Activated naive CD4-positive, alpha-beta T cell treated with Interleukin-2 at 50 U/mL for 16 hours (primary cell): ENCODE results near the gene USP30.
A peak's percentile ranks its signal among the peaks of the same experiment; 100 is the strongest.
"Not testable (repeated sequence)": the region's sequence is repeated elsewhere in the genome, so short reads cannot be mapped to it uniquely, and the experiment has no call there.

Source experiments
- DNase-seq: peaks from one replicate; pipeline ENCODE4 v3.0.0-alpha.2; 2020

USP30 gene, protein sequence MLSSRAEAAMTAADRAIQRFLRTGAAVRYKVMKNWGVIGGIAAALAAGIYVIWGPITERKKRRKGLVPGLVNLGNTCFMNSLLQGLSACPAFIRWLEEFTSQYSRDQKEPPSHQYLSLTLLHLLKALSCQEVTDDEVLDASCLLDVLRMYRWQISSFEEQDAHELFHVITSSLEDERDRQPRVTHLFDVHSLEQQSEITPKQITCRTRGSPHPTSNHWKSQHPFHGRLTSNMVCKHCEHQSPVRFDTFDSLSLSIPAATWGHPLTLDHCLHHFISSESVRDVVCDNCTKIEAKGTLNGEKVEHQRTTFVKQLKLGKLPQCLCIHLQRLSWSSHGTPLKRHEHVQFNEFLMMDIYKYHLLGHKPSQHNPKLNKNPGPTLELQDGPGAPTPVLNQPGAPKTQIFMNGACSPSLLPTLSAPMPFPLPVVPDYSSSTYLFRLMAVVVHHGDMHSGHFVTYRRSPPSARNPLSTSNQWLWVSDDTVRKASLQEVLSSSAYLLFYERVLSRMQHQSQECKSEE

DNA sequence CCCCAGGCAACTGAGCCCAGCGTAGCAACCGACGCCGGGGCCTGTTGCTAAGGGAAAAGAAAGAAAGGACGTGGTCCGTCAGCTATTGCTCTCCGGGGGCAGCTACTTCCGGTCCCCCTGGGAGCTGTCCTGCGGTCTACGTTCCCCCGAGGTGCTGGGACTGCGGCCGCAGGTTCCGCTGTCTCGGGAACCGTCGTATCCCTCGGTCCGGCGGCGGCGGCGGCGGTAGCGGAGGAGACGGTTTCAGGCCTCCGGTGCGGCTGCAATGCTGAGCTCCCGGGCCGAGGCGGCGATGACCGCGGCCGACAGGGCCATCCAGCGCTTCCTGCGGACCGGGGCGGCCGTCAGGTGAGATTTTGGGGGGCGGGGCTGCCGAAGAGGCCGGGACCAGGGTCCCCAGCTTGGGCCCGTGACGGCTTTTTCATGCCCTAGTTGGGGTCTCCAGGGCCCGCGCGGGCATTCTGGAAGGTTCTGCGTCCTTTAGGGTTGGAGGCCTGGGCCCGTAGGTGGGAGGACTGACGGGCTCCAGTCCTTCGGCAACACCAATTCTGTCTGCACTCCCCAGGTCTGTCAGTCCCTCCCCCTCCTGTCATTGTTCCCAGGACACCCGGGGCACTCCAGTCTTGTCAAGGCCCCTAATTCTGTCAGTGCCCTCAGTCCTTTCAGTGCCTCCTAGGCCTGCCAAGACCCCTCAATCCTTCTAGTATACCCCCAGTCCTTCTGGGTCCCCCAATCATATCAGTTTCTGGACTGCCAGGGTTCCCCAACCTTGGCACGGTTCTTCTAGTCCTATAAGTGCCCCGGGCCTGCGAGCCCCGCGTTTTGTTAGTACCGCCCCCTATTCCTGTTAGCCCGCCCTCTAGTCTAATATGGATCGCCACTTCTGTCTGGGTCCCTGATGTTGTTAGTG lies at the start of gene USP30:
TSS of gene USP30 (plus strand) at position 163 of the 910 bp plus-strand sequence. CDS start at position 266, 103 bp downstream.
- DNase-seq, result peak; percentile 85

DNA sequence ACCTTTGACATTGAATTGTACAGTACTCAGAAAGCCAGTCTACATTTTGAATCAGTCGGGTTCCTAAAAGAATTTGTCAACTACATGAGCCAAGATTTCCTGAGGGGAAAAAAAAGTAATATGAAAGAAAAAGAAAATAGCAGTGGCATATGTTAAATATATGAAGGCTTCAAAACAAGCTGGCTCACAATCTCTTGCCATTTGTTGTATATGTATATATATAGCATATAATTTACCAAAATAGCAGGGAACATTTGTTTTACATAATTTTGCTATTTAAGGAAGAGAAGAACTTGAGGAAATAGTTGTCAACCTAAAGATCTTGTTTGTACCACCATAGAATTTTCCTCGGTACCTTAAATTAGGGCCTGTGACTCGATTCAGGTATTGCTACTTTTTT lies 48.4 kb upstream of the USP30 start:
- no peak for DNase-seq

DNA sequence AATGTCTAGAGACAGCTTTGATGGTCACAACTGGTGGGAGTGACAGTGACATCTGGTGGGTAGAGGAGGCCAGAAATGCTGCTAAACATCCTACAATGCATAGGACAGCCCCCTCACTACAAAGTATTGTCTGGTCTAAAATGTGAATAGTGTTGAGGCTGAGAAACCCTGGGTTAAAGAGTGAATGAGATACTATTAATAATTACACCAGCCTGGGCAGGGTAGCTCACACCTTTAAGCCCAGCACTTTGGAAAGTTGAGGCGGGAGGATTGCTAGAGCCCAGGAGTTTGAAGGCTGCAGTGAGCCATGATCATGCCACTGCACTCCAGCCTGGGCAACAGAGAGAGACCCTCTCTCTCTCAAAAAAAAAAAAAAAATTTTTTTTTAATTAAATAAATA lies 42.6 kb upstream of the USP30 start:
- no peak for DNase-seq

DNA sequence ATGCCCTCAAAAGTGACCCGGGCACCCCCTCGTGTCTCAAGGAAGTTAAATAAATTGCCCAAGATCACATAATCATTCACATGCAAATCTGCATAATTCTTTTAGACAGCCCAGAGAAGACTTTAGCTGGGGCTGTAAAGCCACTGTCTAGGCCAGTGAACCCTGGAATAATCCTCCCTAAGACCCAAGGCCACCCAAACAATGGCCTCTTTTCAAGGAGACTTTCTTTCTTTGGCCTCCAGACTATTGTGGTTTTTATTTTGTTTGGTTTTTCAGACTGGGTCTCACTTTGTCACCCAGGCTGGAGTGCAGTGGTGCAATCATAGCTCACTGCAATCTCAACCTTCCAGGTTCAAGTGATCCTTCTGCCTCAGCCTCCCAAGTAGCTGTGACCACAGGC lies 42.1 kb upstream of the USP30 start:
- no peak for DNase-seq

DNA sequence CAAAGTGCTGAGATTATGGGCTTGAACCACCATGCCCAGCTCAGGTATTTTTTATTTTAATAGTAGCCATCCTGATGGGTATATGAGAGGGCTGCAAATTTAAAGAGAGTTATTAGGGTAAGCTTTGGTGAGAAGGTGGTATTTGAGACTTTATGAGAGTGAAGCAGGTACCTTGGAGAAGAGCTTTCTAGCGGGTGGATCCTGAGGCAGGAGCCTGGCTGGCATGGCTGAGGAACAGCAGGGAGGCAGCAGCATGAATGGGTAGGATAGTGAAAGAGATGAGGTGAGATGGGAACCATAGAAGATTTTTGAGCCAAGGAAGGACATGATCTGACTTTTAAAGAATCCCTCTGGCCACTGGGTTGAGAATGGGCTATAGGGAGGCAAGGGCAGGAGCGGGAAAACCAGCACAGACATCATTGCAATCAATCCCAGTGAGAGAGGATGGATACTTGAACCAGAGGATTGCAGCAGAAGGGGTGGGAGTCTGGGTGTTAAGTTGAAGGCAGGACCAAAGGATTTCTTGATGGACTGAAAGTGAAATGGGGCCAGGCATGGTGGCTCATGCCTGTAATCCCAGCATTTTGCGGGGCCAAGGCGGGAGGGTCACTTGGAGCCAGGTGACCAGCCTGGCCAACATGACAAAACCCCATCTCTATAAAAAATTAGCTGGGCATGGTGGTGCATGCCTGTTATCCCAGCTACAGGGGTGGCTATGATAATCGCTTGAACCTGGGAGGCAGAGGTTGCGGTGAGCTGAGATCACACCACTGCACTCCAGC lies 37.2 kb upstream of the USP30 start:
- no peak for DNase-seq

DNA sequence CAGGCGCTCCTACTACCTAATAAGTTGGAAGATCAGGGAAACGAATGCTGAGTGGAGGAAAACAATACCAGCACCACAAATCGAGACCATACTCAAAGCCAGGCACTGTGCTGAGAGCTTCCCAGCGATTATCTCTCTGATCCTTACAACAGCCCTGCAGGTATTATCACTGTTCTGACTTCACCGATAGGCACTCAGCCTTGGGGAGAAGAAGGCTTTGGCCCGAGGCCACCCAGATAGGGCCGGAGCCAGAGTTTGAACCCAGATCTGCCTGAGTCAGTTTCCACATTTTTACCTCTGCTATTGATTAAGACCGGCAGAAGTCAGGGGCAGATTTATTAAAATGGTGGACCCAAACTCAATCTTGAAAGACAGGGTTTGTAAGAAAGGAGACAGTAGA lies 36.4 kb upstream of the USP30 start:
- DNase-seq, result no peak

DNA sequence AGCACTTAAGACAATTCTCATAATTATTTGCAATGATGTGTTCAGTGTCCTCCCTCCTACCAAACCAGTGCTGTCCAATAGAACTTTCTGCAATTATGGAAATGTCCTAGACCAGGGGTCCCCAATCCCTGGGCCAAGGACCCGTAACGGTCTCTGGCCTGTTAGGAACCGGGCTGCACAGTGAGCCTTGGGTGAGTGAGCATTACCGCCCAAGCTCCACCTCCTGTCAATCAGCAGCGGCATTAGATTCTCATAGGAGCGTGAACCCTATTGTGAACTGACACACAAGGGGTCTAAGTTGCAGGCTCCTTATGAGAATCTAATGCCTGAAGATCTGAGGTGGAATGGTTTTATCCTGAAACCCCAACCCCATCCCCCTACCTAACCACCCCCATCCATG lies 35.4 kb upstream of the USP30 start:
- no peak for DNase-seq

DNA sequence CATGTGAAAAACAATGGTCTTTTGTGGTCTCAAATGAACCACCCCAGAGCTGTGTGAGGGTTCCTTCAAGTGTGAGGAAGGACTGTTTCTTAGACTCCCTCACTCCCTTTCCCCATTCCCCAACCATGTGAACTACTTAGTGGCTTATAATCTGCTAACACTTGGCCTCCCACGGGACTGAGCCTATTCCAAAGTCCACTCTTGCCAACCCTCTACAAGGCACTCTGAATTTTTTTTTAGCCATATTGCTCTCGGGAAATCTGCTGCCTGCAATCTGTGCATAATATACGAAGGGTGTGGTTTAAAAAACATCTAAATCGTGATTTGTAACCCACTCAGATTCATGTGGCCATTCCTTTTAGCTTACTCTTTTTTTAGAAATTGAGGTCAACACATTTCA lies 34.1 kb upstream of the USP30 start:
- no peak for DNase-seq

DNA sequence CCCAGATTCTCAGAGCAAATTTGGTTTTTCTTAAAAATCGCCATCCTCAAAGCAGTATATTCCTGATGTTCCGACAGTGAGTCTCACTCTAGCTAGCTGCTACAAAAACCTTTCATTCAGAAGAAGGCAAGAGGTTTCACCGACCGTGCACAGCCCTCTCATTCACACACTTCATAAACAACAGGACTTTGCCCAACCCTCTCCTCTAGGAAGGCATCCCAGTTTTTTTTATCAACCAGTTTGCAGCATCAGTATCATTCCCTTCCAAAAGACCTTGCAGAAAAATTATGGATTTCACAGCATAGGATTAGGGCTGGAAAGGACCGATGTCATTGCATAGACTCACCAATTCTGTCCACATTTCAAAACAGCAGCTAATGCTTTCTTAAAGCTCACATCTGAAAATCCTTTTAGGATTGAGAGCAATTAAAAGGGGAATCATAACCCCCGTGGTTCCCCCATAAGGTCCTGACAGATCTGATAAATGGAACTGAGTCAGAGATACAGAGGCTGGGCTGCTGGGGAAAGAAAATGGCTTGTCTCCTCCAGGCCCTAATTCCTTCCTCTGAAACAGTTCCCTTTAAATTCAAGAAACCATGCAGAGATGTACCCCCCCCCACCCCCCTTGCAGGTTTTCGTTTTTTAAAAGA lies 32.1 kb upstream of the USP30 start:
- no peak for DNase-seq

DNA sequence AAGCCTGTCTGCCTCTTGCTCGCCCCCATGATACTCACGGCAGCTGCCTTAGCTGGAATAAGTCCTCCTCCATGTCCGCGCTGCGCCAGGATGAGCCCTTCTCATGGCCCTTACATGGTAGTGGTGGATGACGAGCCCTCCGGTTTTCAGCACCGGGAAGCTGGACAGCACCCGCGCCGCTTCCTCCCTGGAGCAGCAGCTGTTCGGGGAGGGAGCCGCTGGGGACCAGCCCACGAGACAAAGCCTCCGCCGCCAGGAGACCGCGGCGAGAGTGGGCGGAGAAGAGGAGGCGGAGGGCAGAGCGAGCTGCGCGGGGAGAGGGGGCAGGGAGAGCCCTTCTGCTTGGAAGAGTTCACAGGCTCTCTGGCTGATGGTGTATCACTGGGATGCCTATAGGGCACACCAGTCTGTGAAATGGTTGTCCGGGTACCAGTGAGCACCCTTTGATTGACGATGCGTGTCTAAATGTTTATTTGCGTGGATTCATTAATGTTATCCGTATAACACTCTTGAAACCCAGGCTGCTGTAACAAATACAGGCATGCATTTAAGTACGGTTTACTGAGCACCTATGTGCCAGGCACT lies 31.5 kb upstream of the USP30 start, which contains the start of gene SVOP:
TSS of gene SVOP (minus strand) at position 273 of the 585 bp plus-strand sequence. CDS start at position 73, 200 bp downstream.
- peak; percentile 13 for DNase-seq

DNA sequence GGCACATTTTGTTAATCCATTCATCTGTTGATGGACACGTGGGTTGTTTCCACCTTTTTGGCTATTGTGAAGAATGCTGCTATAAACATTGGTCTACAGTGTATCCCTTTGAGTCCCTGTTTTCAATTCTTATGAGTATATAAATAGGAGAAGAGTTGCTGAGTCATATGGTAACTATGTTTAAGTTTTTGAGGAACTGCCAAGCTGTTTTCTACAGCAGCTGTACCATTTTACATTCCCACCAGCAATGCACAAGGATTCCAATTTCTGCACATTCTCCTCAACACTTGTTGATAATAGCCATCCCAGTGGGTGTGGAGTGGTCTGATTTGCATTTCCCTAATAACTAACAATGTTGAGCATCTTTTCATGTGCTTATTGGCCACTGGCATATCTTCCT lies 24.6 kb upstream of the USP30 start:
- no peak for DNase-seq

DNA sequence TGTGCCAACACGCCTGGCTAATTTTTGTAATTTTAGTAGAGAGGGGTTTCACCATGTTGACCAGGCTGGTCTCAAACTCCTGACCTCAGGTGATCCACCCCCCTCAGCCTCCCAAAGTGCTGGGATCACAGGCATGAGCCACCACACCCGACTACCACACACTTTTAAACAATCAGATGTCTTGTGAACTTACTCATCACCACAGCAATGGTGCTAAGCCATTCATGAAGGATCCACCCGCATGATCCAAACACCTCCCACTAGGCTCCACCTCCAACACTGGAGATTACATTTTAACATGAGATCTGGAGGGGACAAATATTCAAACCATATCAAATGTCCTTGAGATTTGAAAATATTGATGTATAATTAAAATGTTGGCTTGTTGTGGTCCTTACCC lies 23.8 kb upstream of the USP30 start:
- not testable (repeated sequence) for DNase-seq

DNA sequence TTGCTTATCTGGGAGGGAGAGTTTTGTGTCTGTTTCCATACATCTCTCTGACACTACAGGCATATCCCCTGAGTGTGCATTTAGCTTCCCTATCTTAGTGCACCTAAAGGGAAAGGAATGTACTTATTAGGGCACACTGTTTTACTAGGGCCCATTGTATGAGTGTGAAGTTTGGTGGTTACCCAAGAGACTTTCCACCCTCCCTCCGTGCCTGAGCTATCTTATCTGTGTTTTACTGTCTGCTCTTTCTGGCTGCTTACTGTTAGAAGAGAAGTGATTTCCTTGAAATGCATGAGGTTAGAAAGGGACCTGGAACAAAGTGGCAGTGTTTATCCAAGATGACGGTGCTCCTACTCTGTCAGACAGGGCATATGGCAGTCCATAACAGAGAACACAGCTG lies 23.0 kb upstream of the USP30 start:
- DNase-seq, result no peak

DNA sequence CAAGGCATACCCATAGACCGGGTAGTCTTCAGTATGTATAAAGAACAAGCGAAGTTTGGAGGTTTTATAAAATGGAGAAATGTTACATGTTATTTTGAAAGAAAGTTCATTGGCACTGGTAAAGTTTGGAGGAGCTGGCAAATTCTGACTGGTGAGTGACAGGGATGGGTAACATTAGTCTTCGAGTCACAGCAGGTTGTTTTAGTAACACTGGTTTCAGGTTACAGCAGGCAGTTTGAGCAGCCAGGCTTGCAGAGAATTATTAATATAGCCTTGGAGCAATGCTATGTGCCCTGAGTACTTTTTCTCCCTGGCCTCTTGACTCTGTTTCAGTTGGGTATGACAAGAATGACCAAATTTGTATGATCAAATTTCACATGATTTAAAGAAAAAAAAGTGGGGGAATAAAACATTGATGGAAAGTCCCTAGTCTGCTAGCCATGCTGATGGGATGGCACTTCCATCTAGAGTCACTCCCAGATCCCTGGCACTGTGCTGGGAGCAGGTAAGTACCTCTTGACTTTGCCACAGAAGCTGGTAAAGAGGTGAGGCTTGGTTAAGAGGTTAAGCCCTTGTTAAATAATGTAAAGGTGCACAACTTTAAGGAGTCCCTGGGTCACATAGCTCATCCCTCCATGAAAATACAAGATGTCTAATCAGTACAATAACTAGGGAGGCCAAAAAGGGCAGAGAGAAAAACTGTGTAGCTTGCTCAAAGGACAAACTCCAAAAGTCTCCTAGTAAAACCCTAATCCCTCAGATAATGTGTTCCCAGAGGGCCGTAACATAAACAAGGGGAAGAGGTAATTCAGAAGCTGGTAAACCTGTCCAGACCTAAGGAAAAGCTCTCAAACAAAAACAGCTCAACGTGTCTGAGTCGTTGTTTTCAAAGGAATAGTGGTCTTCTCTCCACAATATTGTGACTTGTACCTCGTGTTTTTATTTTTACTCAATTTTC lies 18.9 kb upstream of the USP30 start:
- no peak for DNase-seq

DNA sequence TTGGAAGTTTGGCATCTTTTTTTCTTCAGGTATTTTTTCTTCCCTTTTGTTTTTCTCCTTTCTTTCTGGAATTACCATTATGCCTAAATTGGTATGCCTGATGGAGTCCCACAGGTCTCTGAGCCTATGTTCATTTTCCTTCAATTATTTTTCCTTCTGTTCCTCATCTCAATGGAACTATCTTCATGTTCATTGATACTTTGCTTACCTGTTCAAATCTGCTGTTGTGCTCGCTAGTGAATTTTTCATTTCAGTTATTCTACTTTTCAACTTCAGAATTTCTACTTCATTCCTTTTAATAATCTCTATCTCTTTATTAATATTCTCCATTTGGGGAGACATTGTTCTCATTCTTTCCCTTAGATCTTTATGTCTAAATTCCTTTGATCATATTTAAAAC lies 15.4 kb upstream of the USP30 start:
- DNase-seq, result no peak

DNA sequence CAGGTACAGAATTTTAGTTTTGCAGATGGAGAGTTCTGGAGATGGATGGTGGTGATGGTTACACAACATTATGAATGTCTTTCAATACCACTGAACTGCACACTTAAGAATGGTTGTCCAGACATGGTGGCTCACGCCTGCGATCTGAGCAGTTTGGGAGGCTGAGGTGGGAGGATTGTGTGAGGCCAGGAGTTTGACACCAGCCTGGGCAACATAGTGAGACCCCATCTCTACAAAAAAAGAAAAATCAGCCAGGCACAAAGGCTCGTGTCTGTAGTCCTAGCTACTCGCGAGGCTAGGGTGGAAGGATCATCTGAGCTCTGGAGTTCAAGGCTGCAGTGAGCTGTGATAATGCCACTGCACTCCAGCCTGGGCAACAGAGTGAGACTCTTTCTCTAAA lies 8.1 kb upstream of the USP30 start:
- DNase-seq, result no peak

DNA sequence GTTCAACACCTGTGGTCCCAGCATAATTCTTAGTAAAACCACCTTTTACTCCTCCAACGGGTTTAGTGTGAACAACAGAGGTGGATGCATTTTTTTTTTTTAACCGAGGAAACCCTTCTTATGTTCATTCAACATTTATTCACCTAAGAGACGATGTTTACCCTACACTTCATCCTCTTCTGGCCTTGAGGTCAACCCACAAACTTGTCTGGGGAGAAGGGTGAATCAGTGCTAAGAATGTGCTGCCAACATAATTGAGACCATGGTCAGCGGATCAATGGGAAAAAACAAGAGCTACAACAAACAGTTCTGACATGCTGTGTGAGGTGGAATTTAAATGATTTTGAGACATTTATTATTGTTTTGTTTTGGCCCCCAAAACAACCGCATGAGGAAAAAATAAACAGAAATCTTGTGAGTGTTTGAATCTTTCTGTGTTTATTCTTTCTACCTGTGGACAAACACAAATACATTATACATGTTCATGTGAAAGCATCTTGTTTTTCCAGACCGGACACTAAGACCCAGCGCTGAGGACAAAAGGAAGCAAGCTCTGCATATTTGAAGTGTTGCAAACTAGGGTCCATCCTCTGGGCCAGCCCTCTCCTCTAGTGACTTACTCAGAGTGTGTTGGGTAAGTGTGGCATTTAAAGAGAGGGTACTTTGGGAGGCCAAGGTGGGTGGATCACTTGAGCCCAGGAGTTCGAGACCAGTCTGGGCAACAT lies 5.1 kb upstream of the USP30 start:
- DNase-seq, result no peak

DNA sequence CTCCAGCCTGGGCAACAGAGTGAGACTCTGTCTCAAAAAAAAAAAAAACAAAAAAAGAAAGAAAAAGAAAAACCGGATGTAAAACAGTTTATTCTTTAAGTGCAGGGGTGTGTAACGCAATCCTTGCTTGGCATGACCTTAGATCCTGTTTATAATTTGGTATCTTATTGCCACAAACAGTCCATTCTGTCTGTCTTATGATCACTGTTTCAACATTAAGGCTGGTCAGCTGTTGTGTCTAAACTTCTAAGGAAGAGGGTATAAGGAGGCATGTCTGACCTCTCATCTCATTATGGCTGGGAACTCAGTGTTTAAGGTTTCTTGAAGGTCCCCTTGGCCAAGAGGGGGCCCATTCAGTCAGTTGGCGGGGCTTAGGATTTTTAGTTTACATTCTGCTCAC lies 3.7 kb upstream of the USP30 start:
- DNase-seq, result not testable (repeated sequence)

DNA sequence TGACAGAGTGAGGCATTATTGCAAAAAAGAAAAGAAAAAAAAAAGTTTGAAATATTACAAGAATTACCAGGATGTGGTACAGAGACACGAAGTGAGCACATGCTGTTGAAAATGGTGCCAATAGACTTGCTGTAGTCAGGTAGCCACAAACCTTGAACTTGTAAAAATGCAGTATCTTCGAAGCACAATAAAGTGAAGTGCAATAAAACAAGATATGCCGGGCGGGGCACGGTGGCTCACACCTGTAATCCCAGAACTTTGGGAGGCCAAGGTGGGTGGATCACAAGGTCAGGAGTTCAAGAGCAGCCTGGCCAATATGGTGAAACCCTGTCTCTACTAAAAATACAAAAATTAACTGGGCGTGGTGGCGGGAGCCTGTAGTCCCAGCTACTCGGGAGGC lies 2.6 kb upstream of the USP30 start:
- DNase-seq, result not testable (repeated sequence)

DNA sequence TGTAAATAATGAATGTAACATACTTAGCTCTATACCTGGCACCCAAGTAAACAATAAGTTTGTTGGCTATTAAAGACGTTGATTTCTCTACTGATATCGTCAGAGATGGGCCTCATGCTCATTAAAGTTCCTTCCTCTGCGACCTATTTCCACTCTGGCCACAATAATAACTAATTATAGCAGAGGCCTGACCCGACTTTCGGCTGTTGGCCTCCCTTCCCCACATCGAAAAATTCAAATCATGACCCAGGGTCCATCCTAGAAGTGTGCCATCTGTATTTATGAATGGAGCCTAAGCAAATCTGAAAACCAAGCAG lies 321 bp upstream of the USP30 start:
- DNase-seq, result no peak
